Amniotic epithelial cell (primary cell): ENCODE results near the gene LIN52.
A peak's percentile ranks its signal among the peaks of the same experiment; 100 is the strongest.

Source experiments
- DNase-seq: peaks from one replicate; pipeline ENCODE4 v3.0.0-alpha.2; 2010; ENCODE audit warnings: low read depth

Gene LIN52

GRCh38 chr14:74194506-74195274, 109.9 kb downstream of the LIN52 start:
- DNase-seq, result no peak

GRCh38 chr14:74195623-74196022, 110.9 kb downstream of the LIN52 start:
- no peak for DNase-seq

GRCh38 chr14:74198441-74199234, 113.9 kb downstream of the LIN52 start:
- no peak for DNase-seq

- DNase-seq, result no peak
These were observed 117.4 kb downstream of the LIN52 start for GRCh38 chr14:74202113-74202512.

GRCh38 chr14:74203639-74204038, 118.9 kb downstream of the LIN52 start:
- DNase-seq, result no peak

- DNase-seq, result no peak
These were observed 119.7 kb downstream of the LIN52 start for GRCh38 chr14:74204491-74204890.

GRCh38 chr14:74205882-74206281, 121.1 kb downstream of the LIN52 start:
- no peak for DNase-seq

- no peak for DNase-seq
These were observed 123.2 kb downstream of the LIN52 start for GRCh38 chr14:74207943-74208342.

GRCh38 chr14:74208642-74209041, 123.9 kb downstream of the LIN52 start:
- no peak for DNase-seq

- DNase-seq, result no peak
These were observed 127.3 kb downstream of the LIN52 start for GRCh38 chr14:74211945-74212580.

- DNase-seq, result no peak
These were observed 129.4 kb downstream of the LIN52 start for GRCh38 chr14:74213907-74214803.

- DNase-seq, result no peak
These were observed 131.9 kb downstream of the LIN52 start for GRCh38 chr14:74216671-74217070.

- peak; percentile 35 for DNase-seq
These were observed 133.1 kb downstream of the LIN52 start for GRCh38 chr14:74217672-74218448.

GRCh38 chr14:74218462-74218861, 133.7 kb downstream of the LIN52 start:
- no peak for DNase-seq

- DNase-seq, result no peak
These were observed 134.8 kb downstream of the LIN52 start for GRCh38 chr14:74219277-74220205.

- DNase-seq, result no peak
These were observed 136.2 kb downstream of the LIN52 start for GRCh38 chr14:74220991-74221390.

GRCh38 chr14:74221741-74222140, 137.0 kb downstream of the LIN52 start:
- DNase-seq, result no peak

GRCh38 chr14:74223016-74223415, 138.3 kb downstream of the LIN52 start:
- DNase-seq, result no peak

GRCh38 chr14:74231784-74232183, 147.0 kb downstream of the LIN52 start:
- DNase-seq, result no peak

- DNase-seq, result no peak
These were observed 150.3 kb downstream of the LIN52 start for GRCh38 chr14:74235017-74235416.
